DOHH2 (cell line): ENCODE measurements around the gene CAMTA1.

Source experiments
- EZH2phosphoT487 ChIP-seq: fragments of 200-600 bp; sonication (generic); IDR thresholded peaks from 2 replicates; pipeline ENCODE4 v1.6.1; 2017; ENCODE audit warnings: borderline replicate concordance, mild to moderate bottlenecking, antibody characterized with exemption, low read length, moderate library complexity, mixed read lengths
- TF ChIP-seq, protein P1 (sequence below): fragments of 200-600 bp; sonication (generic); IDR thresholded peaks from one replicate; pipeline ENCODE4 v1.5.1; 2014; ENCODE audit warnings: antibody characterized with exemption, mild to moderate bottlenecking, low read depth, low read length; ENCODE audit not compliant: poor library complexity, severe bottlenecking

DNA sequence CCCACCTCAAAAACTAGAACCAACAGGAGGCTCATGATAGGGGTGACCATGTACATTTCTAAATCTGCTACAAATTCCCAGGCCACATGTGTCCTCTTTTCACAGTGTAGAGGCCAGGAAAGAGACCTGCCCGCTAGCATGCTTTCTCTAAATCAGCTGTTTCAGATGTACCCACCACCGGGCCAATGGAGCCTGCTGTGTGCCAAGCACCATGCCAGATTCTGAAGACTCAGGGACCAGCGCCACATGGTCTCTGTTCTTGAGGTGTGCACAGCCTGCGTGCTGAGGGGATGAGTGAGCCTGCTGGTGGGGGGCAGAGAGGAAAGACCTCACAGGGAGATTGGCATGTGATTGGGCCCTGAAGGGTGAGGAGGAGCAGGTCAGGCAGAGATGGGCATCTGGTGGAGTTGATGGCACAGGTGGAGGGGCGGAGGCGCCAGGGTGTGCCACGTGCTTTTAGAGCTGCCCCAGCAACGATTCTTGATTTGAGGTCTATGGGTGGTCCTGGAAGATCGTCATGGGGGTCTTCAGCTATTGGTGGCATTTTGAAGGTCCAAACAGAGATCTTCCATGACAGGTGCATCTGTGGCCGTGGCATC lies 500.7 kb downstream of the CAMTA1 start:
- TF ChIP-seq EZH2phosphoT487: no peak
- TF ChIP-seq, protein P1, sequence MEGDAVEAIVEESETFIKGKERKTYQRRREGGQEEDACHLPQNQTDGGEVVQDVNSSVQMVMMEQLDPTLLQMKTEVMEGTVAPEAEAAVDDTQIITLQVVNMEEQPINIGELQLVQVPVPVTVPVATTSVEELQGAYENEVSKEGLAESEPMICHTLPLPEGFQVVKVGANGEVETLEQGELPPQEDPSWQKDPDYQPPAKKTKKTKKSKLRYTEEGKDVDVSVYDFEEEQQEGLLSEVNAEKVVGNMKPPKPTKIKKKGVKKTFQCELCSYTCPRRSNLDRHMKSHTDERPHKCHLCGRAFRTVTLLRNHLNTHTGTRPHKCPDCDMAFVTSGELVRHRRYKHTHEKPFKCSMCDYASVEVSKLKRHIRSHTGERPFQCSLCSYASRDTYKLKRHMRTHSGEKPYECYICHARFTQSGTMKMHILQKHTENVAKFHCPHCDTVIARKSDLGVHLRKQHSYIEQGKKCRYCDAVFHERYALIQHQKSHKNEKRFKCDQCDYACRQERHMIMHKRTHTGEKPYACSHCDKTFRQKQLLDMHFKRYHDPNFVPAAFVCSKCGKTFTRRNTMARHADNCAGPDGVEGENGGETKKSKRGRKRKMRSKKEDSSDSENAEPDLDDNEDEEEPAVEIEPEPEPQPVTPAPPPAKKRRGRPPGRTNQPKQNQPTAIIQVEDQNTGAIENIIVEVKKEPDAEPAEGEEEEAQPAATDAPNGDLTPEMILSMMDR: no peak
